HL-60 (cell line): ENCODE measurements around the gene PPY.

Source experiments
- DNase-seq, 2 experiments: peaks; one replicate each; pipeline ENCODE4 v3.0.0-alpha.2; 2010 to 2020; ENCODE audit warnings: low read depth in 1 of 2, low spot score in 1 of 2
- H3K27ac ChIP-seq: fragments of 250-450 bp; sonication (Bioruptor Pico); replicated peaks from 2 replicates; pipeline ENCODE4 v1.5.1; 2020; ENCODE audit warnings: mild to moderate bottlenecking, moderate library complexity
- H3K27me3 ChIP-seq: fragments of 250-450 bp; sonication (Bioruptor Pico); 2 replicates; pipeline ENCODE4 v1.5.1; 2021; ENCODE audit warnings: mild to moderate bottlenecking, moderate library complexity; ENCODE audit not compliant: insufficient read depth, poor library complexity, severe bottlenecking
- H3K4me3 ChIP-seq: replicated peaks from 2 replicates; pipeline ENCODE4 v1.5.1; 2011; ENCODE audit warnings: mild to moderate bottlenecking, control low read depth, low read length; ENCODE audit not compliant: insufficient read depth
- GABPA ChIP-seq: IDR thresholded peaks from 2 replicates; pipeline ENCODE4 v1.6.1; 2012; ENCODE audit warnings: low read depth
- POLR2AphosphoS5 ChIP-seq: IDR thresholded peaks from 2 replicates; pipeline ENCODE4 v1.6.1; 2012; ENCODE audit warnings: low read depth
- REST ChIP-seq: IDR thresholded peaks from 2 replicates; pipeline ENCODE4 v1.6.1; 2012; ENCODE audit warnings: low read depth; ENCODE audit not compliant: insufficient replicate concordance
- SPI1 ChIP-seq: IDR thresholded peaks from 2 replicates; pipeline ENCODE4 v1.6.1; 2012; ENCODE audit warnings: low read depth, mild to moderate bottlenecking, borderline replicate concordance
- TF ChIP-seq, protein P1 (sequence below): IDR thresholded peaks from one replicate; pipeline ENCODE4 v1.5.1; 2011; ENCODE audit warnings: low read length, control low read depth, inconsistent platforms; ENCODE audit not compliant: insufficient read depth

Gene PPY

DNA sequence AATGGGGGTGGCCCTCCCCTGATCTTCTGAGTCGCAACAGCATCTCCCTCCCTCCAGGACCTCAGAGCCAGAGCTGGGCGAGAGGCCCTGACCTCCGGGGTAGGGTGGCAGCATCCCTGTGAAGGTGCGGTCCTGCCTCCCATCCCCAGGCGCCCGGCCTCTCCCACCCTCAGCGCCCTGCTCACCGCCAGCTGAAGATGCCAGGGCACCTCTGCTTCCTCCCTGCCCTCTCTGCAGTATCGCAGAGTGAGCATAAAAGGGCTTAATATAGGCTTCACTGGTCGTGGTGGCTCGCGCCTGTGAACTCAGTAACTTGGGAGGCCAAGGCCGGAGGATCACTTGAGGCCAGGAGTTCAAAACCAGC is 24.3 kb downstream of the PPY start:
- Histone ChIP-seq H3K4me3 (no peak overlapping the region), H3K27ac (no peak overlapping the region), H3K27me3 (peaks cover 23% of the 10 kb centered on the region)
- no peak for DNase-seq
- TF ChIP-seq GABPA (no peak), SPI1 (no peak), POLR2AphosphoS5 (no peak), REST (no peak)
- TF ChIP-seq, protein P1, sequence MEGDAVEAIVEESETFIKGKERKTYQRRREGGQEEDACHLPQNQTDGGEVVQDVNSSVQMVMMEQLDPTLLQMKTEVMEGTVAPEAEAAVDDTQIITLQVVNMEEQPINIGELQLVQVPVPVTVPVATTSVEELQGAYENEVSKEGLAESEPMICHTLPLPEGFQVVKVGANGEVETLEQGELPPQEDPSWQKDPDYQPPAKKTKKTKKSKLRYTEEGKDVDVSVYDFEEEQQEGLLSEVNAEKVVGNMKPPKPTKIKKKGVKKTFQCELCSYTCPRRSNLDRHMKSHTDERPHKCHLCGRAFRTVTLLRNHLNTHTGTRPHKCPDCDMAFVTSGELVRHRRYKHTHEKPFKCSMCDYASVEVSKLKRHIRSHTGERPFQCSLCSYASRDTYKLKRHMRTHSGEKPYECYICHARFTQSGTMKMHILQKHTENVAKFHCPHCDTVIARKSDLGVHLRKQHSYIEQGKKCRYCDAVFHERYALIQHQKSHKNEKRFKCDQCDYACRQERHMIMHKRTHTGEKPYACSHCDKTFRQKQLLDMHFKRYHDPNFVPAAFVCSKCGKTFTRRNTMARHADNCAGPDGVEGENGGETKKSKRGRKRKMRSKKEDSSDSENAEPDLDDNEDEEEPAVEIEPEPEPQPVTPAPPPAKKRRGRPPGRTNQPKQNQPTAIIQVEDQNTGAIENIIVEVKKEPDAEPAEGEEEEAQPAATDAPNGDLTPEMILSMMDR: no peak

- peak in 1 of 2 experiments; percentile 21 for DNase-seq
- H3K4me3 ChIP-seq: no peak overlapping the region
- H3K27ac ChIP-seq: no peak overlapping the region
- TF ChIP-seq, protein P1: peak; percentile 23
- TF ChIP-seq GABPA (no peak), POLR2AphosphoS5 (no peak), SPI1 (no peak), REST (no peak)
- peaks cover 23% of the 10 kb centered on the region for H3K27me3 ChIP-seq
Measured at GRCh38 chr17:43917348-43918025, 24.8 kb downstream of the PPY start.

DNA sequence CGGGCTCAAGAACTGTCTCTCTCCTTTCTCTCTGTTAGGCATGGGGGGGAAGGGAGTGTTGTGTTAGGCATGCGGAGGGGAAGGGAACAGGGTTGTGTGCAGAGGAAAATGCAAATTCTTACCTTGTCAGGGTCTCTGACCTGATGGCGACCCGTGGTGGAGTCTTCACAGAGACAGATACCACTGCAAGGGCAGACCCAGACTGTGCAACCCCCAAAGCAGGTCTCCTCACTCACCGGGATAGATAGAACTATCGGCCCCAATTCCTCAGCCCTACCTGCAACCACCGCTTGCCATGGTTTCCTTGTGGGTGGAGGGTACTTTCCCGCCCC is 25.3 kb downstream of the PPY start:
- Histone ChIP-seq H3K27ac (no peak overlapping the region), H3K27me3 (peaks cover 23% of the 10 kb centered on the region), H3K4me3 (no peak overlapping the region)

More for the DNA sequence above, 25.3 kb downstream of the PPY start:
- TF ChIP-seq POLR2AphosphoS5 (no peak), REST (no peak), GABPA (no peak), SPI1 (no peak)
- TF ChIP-seq, protein P1: no peak
- no peak for DNase-seq
